ENCODE results near the gene SMAD4. TPM values are rescaled to one million over a fixed set of nuclear protein-coding genes. Genes with fewer than 3 reads are reported as not detected.

Gene SMAD4
- total RNA-seq, 1 donor: 110 TPM

GRCh38 chr18:51128533-51128932 is 98.5 kb downstream of the SMAD4 start:
- TF ChIP-seq CTCF (IDR thresholded peaks at IDR 0.05; ENCODE audit: insufficient read depth, low read depth, low read length): no peak
- no peak for DNase-seq (ENCODE audit: low read depth)
- H3K4me3 ChIP-seq (ENCODE audit: low read depth, low read length): no peak overlapping the region

- no peak for DNase-seq (ENCODE audit: low read depth)
- no peak overlapping the region for H3K4me3 ChIP-seq (ENCODE audit: low read depth, low read length)
- TF ChIP-seq CTCF (IDR thresholded peaks at IDR 0.05; ENCODE audit: insufficient read depth, low read depth, low read length): no peak
These were observed 102.4 kb downstream of the SMAD4 start for GRCh38 chr18:51132256-51132935.

- DNase-seq (ENCODE audit: low read depth): no peak
- no peak for TF ChIP-seq CTCF (IDR thresholded peaks at IDR 0.05; ENCODE audit: insufficient read depth, low read depth, low read length)
These were observed 103.7 kb downstream of the SMAD4 start for GRCh38 chr18:51133580-51134160.

More at GRCh38 chr18:51133580-51134160, 103.7 kb downstream of the SMAD4 start:
- H3K4me3 ChIP-seq (ENCODE audit: low read depth, low read length): no peak overlapping the region

Other genes with a start within 250 kb of the SMAD4 start
- under 0.01 TPM in 1 of 2 replicates, not detected in the other for gene MRO, start 210.2 kb upstream of the SMAD4 start, total RNA-seq
- gene ME2, start 151.1 kb upstream of the SMAD4 start, total RNA-seq: 27.1 and 38.9 TPM in 2 replicates
- 7.4 and 8.6 TPM in 2 replicates for gene ELAC1, start 62.2 kb upstream of the SMAD4 start, total RNA-seq
- 44.8 and 50.5 TPM in 2 replicates for gene MEX3C, start 167.5 kb downstream of the SMAD4 start, total RNA-seq